ENCODE data around the gene PRKG1. TPM values are rescaled to one million over a fixed set of nuclear protein-coding genes. Genes with fewer than 3 reads are reported as not detected.
A peak's percentile ranks its signal among the peaks of the same experiment; 100 is the strongest.

The PRKG1 gene
- total and polyA plus RNA-seq, 8 donors: 1.2 to 9.6 (median 2.9) TPM

GRCh38 chr10:51425431-51425830 lies 351.1 kb downstream of the PRKG1 start:
- no peak for DNase-seq

GRCh38 chr10:51427758-51428157 lies 353.5 kb downstream of the PRKG1 start:
- Histone ChIP-seq H3K9me3 (no peaks in the 10 kb centered on the region), H3K36me3 (no peaks in the 10 kb centered on the region), H3K4me1 (no peaks in the 10 kb centered on the region), H3K4me3 (no peak overlapping the region), H3K27me3 (no peaks in the 10 kb centered on the region), H3K27ac (no peak overlapping the region)
- DNase-seq: no peak
- FAIRE-seq: no peak
- TF ChIP-seq, protein P1, sequence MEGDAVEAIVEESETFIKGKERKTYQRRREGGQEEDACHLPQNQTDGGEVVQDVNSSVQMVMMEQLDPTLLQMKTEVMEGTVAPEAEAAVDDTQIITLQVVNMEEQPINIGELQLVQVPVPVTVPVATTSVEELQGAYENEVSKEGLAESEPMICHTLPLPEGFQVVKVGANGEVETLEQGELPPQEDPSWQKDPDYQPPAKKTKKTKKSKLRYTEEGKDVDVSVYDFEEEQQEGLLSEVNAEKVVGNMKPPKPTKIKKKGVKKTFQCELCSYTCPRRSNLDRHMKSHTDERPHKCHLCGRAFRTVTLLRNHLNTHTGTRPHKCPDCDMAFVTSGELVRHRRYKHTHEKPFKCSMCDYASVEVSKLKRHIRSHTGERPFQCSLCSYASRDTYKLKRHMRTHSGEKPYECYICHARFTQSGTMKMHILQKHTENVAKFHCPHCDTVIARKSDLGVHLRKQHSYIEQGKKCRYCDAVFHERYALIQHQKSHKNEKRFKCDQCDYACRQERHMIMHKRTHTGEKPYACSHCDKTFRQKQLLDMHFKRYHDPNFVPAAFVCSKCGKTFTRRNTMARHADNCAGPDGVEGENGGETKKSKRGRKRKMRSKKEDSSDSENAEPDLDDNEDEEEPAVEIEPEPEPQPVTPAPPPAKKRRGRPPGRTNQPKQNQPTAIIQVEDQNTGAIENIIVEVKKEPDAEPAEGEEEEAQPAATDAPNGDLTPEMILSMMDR (IDR thresholded peaks at IDR 0.05): no peak
- WGBS, 2 donors: 90 to 98% methylated on average over 2 of the region's 2 CpGs
- intact Hi-C loops (cut with DNase I): loop anchor here in 1 of 3 donors (10.0 kb wide), 1 partner anchor 423 kb away; no protein-coding TSS in a partner anchor
- no peak for ATAC-seq

More at GRCh38 chr10:51425431-51425830, 351.1 kb downstream of the PRKG1 start:
- H3K4me1 ChIP-seq: no peaks in the 10 kb centered on the region
- FAIRE-seq (no peak), ATAC-seq (no peak)
- H3K27ac ChIP-seq: no peak overlapping the region
- H3K36me3 ChIP-seq: no peaks in the 10 kb centered on the region
- 74% methylated on average over 3 of the region's 3 CpGs for WGBS, 2 donors
- H3K4me3 ChIP-seq: no peak overlapping the region
- TF ChIP-seq, protein P1 (IDR thresholded peaks at IDR 0.05): no peak
- no peaks in the 10 kb centered on the region for H3K27me3 ChIP-seq
- intact Hi-C loops (cut with DNase I): loop anchor here in 1 of 3 donors (10.0 kb wide), 1 partner anchor 421 kb away; no protein-coding TSS in a partner anchor
- H3K9me3 ChIP-seq: no peaks in the 10 kb centered on the region

- 11 to 19% methylated on average over 1 of the region's 1 CpG for WGBS, 2 donors
- Histone ChIP-seq H3K4me1 (peaks cover 0 to 5% (median 0%) of the 10 kb centered on the region in 3 donors), H3K27ac (no peak overlapping the region), H3K36me3 (no peaks in the 10 kb centered on the region), H3K4me3 (no peak overlapping the region), H3K9me3 (no peaks in the 10 kb centered on the region), H3K27me3 (no peaks in the 10 kb centered on the region)
- TF ChIP-seq, protein P1 (IDR thresholded peaks at IDR 0.05): no peak
- intact Hi-C loops (cut with DNase I): no loop called here
- no peak for DNase-seq
- FAIRE-seq: no peak
- ATAC-seq: no peak
Measured at GRCh38 chr10:51430506-51430905, 356.2 kb downstream of the PRKG1 start.

GRCh38 chr10:51433949-51434475 lies 359.7 kb downstream of the PRKG1 start:
- H3K27me3 ChIP-seq: no peaks in the 10 kb centered on the region
- DNase-seq (peak in 1 of 6 donors; percentile 16), ATAC-seq (peak in 3 of 4 donors; percentile 20 to 75 (median 72)), FAIRE-seq (no peak)
- no peak overlapping the region for H3K4me3 ChIP-seq
- H3K36me3 ChIP-seq: no peaks in the 10 kb centered on the region
- H3K9me3 ChIP-seq: no peaks in the 10 kb centered on the region
- TF ChIP-seq, protein P1 (IDR thresholded peaks at IDR 0.05): no peak
- peaks cover 0 to 5% (median 0%) of the 10 kb centered on the region in 3 donors for H3K4me1 ChIP-seq
- H3K27ac ChIP-seq: no peak overlapping the region
- intact Hi-C loops (cut with DNase I): no loop called here
- 33 to 34% methylated on average over 4 of the region's 4 CpGs for WGBS, 2 donors

DNA sequence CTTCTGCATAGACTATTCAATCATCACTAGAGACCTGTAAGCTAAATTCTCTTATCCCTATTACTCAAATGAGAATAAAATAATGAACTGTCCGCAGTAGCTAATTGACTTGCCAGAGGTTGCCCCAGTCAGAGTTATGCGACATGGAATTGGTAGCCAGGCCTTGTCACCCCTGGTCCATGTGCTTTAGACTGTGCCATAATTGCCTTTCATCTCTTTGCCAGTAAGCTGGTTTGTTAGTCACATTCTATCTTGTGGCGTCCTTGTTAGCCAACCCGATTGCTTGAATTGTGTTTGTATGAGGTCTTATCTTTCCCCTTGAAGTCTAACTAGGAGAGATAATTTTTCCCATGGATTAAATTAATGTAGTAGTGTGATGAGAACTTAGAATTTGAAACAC lies 362.5 kb downstream of the PRKG1 start:
- Histone ChIP-seq H3K27me3 (no peaks in the 10 kb centered on the region), H3K4me3 (no peak overlapping the region), H3K36me3 (no peaks in the 10 kb centered on the region), H3K27ac (no peak overlapping the region), H3K9me3 (no peaks in the 10 kb centered on the region), H3K4me1 (peaks cover 0 to 5% (median 0%) of the 10 kb centered on the region in 3 donors)
- FAIRE-seq (no peak), ATAC-seq (peak in 2 of 4 donors; percentile 21 to 47), DNase-seq (no peak)
- TF ChIP-seq, protein P1 (IDR thresholded peaks at IDR 0.05): no peak
- intact Hi-C loops (cut with DNase I): no loop called here
- WGBS, 2 donors: 67 to 69% methylated on average over 4 of the region's 4 CpGs
